K562 treated with DMSO at 1 percent for 4 hours (cell line): Measurements from ENCODE around the gene PRR29. TPM values are rescaled to one million over a fixed set of nuclear protein-coding genes. Genes with fewer than 3 reads are reported as not detected.

Source experiments
- total RNA-seq: library from RNA; unstranded; fragments of 300-600 nt; gene quantifications from 2 replicates; pipeline ENCODE4 v1.2.3, GENCODE V29; 2022; ENCODE audit not compliant: insufficient read depth

The PRR29 gene
- total RNA-seq = 0.40 and 2.8 TPM in 2 replicates

DNA sequence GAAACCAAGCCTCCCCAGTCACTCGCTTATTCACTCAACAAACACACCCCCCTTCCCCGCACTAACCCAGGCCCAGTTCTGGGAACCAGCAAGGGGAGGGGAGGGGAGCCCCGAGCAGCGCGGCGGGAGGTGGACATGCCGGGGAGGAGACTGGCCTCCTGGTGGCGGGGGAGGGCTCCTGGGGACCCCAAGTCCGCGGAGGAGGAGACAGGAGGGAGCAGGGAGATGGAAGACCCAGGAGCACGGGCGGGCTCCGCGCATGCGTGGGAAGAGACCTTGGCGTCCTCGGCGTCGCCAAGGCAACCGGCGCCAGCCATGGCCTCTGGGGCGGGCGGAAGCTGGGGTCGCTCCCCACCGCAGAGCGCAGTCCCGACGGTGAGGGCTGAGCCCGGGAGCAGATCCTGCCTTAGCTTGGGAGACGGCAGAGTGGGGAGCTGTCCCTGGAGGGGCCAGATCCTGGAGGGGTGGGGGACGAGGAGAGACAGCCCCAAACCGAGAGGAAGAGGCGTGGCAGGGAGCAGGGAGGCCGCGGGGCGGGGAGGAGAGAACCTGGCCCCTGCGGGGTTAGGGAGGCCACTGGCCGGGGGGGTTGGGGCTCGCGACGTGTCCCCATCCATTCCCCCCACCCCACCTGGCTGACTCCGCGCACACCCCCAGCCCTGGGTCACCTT lies at the start of gene PRR29:
Gene PRR29 (plus strand): TSS at position 302 of the 671 bp plus-strand sequence. CDS start 14 bp downstream, at position 316.

DNA sequence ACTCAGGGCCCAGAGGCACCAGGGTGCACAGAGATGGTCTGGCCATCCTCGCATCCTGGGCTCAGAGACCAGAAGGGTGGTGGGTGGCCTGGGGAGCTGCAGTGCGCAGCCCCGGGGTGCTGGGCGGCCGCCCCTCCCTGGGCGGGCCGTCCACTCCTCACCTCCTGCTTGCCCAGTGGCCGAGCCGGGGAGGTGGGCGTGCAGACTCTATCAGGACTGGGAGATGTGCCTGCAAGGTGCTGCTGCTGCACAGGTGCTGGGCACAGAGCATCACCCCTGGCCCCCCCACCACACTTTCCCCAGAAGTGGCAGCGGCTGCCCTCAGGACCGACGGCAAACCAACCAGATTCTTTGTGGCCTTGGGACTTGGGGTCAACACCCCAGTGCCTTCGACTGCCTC lies 25.4 kb upstream of the PRR29 start, which contains the start of gene SCN4A:
Gene SCN4A (minus strand): TSS at position 123 of the 400 bp plus-strand sequence. CDS start 77 bp downstream, at position 46.

DNA sequence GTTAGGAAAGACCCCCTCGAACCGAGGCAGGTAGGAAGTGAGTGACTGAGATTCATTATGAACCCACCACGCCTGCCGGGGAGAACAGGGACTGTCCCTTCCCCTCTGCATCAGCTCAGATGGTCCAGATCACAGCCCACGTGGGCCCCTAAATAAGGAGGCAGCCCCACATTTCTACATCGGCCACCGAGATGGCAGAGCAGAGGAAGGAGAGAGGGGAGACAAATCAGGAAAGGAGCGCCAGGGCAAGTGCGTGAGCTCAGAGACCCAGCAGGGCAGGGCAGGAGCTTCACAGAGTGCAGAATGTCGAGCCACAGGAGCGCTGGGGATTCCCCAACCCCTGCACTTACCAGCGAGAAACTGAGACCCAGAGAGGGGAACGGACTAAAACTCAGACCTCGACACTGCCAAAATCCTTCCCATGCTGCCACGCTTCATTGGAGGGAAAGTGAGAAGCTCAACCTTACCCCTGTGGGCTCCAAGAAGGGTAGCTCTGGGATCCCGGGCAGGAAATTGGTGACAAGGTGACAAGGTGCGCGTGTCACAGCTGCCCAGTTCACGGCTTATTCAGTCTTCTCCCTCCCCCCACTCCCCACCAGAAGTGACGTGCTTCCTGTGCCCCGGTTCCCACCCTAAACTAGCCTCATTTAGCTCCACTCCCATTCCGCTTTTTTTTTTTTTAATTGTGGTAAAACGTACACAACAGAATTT lies 22.1 kb downstream of the PRR29 start, which contains the start of gene ICAM2:
Gene ICAM2 (minus strand): TSS at position 578 of the 711 bp plus-strand sequence. CDS start 13,942 bp downstream, outside the sequence.

Other genes starting within 250 kb of the PRR29 start
- gene CCDC47, start 224.8 kb upstream of the PRR29 start, total RNA-seq = 66.7 and 82.7 TPM in 2 replicates
- gene DDX42, start 224.2 kb upstream of the PRR29 start, total RNA-seq = 43.1 and 51.5 TPM in 2 replicates
- 157 and 167 TPM in 2 replicates for gene PSMC5, start 170.9 kb upstream of the PRR29 start, total RNA-seq
- 22.9 and 28.7 TPM in 2 replicates for gene FTSJ3, start 170.7 kb upstream of the PRR29 start, total RNA-seq
- gene SMARCD2, start 155.7 kb upstream of the PRR29 start, total RNA-seq = 85.6 and 99.0 TPM in 2 replicates
- 1.2 TPM in 1 of 2 replicates, not detected in the other for gene CSH2, start 124.7 kb upstream of the PRR29 start, total RNA-seq
- gene GH2, start 116.4 kb upstream of the PRR29 start, total RNA-seq = not detected in 2 replicates
- not detected in 2 replicates for gene CSH1, start 101.8 kb upstream of the PRR29 start, total RNA-seq
- not detected in 2 replicates for gene CSHL1, start 87.1 kb upstream of the PRR29 start, total RNA-seq
- not detected in 2 replicates for gene GH1, start 79.5 kb upstream of the PRR29 start, total RNA-seq
- gene CD79B, start 66.0 kb upstream of the PRR29 start, total RNA-seq = not detected in 2 replicates
- 0.45 and 4.4 TPM in 2 replicates for gene SCN4A, start 25.4 kb upstream of the PRR29 start, total RNA-seq
- gene ICAM2, start 22.3 kb downstream of the PRR29 start, total RNA-seq = 29.1 and 29.4 TPM in 2 replicates
- gene ERN1, start 131.8 kb downstream of the PRR29 start, total RNA-seq = 12.4 and 14.7 TPM in 2 replicates